Ovary (tissue), 3 donors: Measurements from ENCODE around the gene SSU72.

Source experiments
- EP300 ChIP-seq: sonication (generic); formaldehyde crosslinking; IDR thresholded peaks from one replicate; pipeline ENCODE4 v1.6.1; 2017; ENCODE audit warnings: antibody characterized with exemption
- TF ChIP-seq, protein P1 (sequence below), 3 donors: fragments of 450-650 bp in 2 of 3; fragments of 200-600 bp in 1 of 3; IDR thresholded peaks; one replicate each; pipeline versions ENCODE4 v1.5.1 to v1.8.0; 2016 to 2022; ENCODE audit warnings: antibody characterized with exemption in 3 of 3, mild to moderate bottlenecking in 1 of 3
- donor health status: DM: no; HTN: no; CAD: no.

DNA sequence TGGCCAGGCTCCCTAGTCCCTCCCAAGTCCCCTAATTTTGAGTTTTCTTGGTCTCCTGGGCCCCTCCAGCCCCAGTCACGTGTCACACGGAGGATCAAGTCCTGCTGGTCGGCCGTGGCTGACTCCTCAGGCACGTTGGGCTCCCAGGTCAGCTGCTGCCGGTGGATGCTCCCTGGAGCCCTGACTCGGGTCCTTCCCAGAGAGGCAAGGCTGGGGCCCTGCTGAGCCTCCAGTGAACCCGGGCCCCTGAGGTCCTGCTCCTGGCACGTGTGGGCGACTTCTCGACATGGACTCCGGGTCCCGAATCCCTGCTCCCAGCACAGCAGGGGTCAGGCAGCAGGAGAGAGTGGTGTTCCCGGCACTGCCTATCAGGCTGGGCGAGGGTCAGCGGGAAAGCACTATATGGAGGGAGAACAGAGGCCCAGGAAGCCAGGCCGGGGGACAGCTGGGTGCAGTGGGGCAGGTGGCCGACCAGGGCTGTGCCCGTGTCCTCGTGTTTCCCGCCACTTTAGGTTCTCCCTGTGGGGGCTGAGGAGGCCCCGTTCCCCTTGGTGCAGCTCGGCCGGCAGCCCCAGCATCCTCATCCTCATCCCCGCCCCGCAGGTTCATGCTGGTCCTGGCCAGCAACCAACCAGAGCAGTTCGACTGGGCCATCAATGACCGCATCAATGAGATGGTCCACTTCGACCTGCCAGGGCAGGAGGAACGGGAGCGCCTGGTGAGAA is 47.4 kb downstream of the SSU72 start:
- TF ChIP-seq, protein P1, sequence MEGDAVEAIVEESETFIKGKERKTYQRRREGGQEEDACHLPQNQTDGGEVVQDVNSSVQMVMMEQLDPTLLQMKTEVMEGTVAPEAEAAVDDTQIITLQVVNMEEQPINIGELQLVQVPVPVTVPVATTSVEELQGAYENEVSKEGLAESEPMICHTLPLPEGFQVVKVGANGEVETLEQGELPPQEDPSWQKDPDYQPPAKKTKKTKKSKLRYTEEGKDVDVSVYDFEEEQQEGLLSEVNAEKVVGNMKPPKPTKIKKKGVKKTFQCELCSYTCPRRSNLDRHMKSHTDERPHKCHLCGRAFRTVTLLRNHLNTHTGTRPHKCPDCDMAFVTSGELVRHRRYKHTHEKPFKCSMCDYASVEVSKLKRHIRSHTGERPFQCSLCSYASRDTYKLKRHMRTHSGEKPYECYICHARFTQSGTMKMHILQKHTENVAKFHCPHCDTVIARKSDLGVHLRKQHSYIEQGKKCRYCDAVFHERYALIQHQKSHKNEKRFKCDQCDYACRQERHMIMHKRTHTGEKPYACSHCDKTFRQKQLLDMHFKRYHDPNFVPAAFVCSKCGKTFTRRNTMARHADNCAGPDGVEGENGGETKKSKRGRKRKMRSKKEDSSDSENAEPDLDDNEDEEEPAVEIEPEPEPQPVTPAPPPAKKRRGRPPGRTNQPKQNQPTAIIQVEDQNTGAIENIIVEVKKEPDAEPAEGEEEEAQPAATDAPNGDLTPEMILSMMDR (IDR thresholded peaks at IDR 0.05) = no peak
- no peak for TF ChIP-seq EP300
